HFFc6 (cell line): Measurements from ENCODE around the gene NUDT1. TPM values are rescaled to one million over a fixed set of nuclear protein-coding genes. Genes with fewer than 3 reads are reported as not detected.

Source experiments
- DNase-seq: peaks from one replicate; pipeline ENCODE4 v3.0.0-alpha.2; 2018
- H3K27ac Mint-ChIP-seq: 2 replicates; pipeline ENCODE4 v1.8.0; 2020; ENCODE audit warnings: mild to moderate bottlenecking, mixed read lengths
- H3K27me3 Mint-ChIP-seq: 2 replicates; pipeline ENCODE4 v1.8.0; 2021; ENCODE audit warnings: mild to moderate bottlenecking, moderate library complexity, mixed read lengths; ENCODE audit not compliant: insufficient read depth
- H3K36me3 Mint-ChIP-seq: 2 replicates; pipeline ENCODE4 v1.8.0; 2021; ENCODE audit warnings: low read depth, mixed read lengths
- H3K4me1 Mint-ChIP-seq: 2 replicates; pipeline ENCODE4 v1.8.0; 2020; ENCODE audit warnings: low read depth, mixed read lengths
- H3K4me3 Mint-ChIP-seq: 2 replicates; pipeline ENCODE4 v1.8.0; 2020; ENCODE audit warnings: mild to moderate bottlenecking, moderate library complexity, mixed read lengths
- H3K9me3 Mint-ChIP-seq: 2 replicates; pipeline ENCODE4 v1.8.0; 2020; ENCODE audit warnings: mild to moderate bottlenecking, mixed read lengths
- CTCF ChIP-seq: fragments of 200-600 bp; sonication (generic); IDR thresholded peaks from 2 replicates; pipeline ENCODE4 v1.5.0; 2021; ENCODE audit warnings: antibody characterized with exemption, mild to moderate bottlenecking
- total RNA-seq, 6 experiments: library from RNA; stranded (reverse); fragmentation: NEBNext Ultra II Directional; extraction: Animal tissue kit (Norgen Biotek cat#: 25700); gene quantifications; 2 replicates in 1 of 6; 3 replicates in 5 of 6; pipeline ENCODE4 v1.2.3, GENCODE V29; 2021

Gene NUDT1
- total RNA-seq, 6 experiments from 2014 or later: 35.6 to 57.6 (median 45.9) TPM

- no peak for TF ChIP-seq CTCF
- Mint-ChIP-seq H3K4me1 (peaks cover 25% of the 10 kb centered on the region), H3K27ac (no peak overlapping the region; the same call in 1 of the 2 replicates), H3K36me3 (peaks cover 11% of the 10 kb centered on the region), H3K4me3 (no peak overlapping the region), H3K9me3 (no peaks in the 10 kb centered on the region), H3K27me3 (no peaks in the 10 kb centered on the region)
- DNase-seq: no peak
These were observed 2.8 kb upstream of the NUDT1 start for GRCh38 chr7:2239242-2239641.

- Mint-ChIP-seq H3K4me1 (peaks cover 11% of the 10 kb centered on the region), H3K27ac (peak overlapping the region; percentile 89), H3K36me3 (no peaks in the 10 kb centered on the region), H3K4me3 (peak overlapping the region; percentile 96), H3K27me3 (peaks cover 2% of the 10 kb centered on the region; the same call in 1 of the 2 replicates), H3K9me3 (no peaks in the 10 kb centered on the region)
- TF ChIP-seq CTCF: peak; percentile 38; the same call in 1 of the 2 replicates
- peak; percentile 10 for DNase-seq
These were observed 759 bp downstream of the NUDT1 start for GRCh38 chr7:2242541-2243429.

- H3K4me3 Mint-ChIP-seq: peak overlapping the region; percentile 96
- TF ChIP-seq CTCF: no peak
- DNase-seq: no peak
These were observed 1.4 kb downstream of the NUDT1 start for GRCh38 chr7:2243458-2243857.

GRCh38 chr7:2244404-2244995, 2.5 kb downstream of the NUDT1 start:
- Mint-ChIP-seq H3K4me3 (no peak overlapping the region), H3K9me3 (no peaks in the 10 kb centered on the region), H3K27me3 (peaks cover 4% of the 10 kb centered on the region; the same call in 1 of the 2 replicates), H3K36me3 (peaks cover 5% of the 10 kb centered on the region; the same call in 1 of the 2 replicates), H3K27ac (no peak overlapping the region), H3K4me1 (peaks cover 28% of the 10 kb centered on the region)
- no peak for TF ChIP-seq CTCF
- DNase-seq: no peak

More at GRCh38 chr7:2243458-2243857, 1.4 kb downstream of the NUDT1 start:
- Mint-ChIP-seq H3K9me3 (no peaks in the 10 kb centered on the region), H3K27me3 (peaks cover 2% of the 10 kb centered on the region; the same call in 1 of the 2 replicates), H3K4me1 (peaks cover 18% of the 10 kb centered on the region), H3K36me3 (no peaks in the 10 kb centered on the region), H3K27ac (peak overlapping the region; percentile 89; the same call in 1 of the 2 replicates)

- Mint-ChIP-seq H3K36me3 (peaks cover 7% of the 10 kb centered on the region; the same call in 1 of the 2 replicates), H3K4me3 (no peak overlapping the region), H3K4me1 (peaks cover 35% of the 10 kb centered on the region), H3K9me3 (no peaks in the 10 kb centered on the region), H3K27ac (no peak overlapping the region), H3K27me3 (peaks cover 4% of the 10 kb centered on the region; the same call in 1 of the 2 replicates)
- no peak for DNase-seq
- TF ChIP-seq CTCF: no peak
These were observed 4.1 kb downstream of the NUDT1 start for GRCh38 chr7:2245883-2246675.
